NCI-H1694 treated with DMSO at 0.1 percent for 48 hours (cell line): ENCODE results near the gene CAMK4.
"Not testable (repeated sequence)": the region's sequence is repeated elsewhere in the genome, so short reads cannot be mapped to it uniquely, and the experiment has no call there.

ENCODE experiments used
- DNase-seq: peaks from one replicate; lab custom pipeline; 2025; lab: John Stamatoyannopoulos, UW

CAMK4 gene

DNA sequence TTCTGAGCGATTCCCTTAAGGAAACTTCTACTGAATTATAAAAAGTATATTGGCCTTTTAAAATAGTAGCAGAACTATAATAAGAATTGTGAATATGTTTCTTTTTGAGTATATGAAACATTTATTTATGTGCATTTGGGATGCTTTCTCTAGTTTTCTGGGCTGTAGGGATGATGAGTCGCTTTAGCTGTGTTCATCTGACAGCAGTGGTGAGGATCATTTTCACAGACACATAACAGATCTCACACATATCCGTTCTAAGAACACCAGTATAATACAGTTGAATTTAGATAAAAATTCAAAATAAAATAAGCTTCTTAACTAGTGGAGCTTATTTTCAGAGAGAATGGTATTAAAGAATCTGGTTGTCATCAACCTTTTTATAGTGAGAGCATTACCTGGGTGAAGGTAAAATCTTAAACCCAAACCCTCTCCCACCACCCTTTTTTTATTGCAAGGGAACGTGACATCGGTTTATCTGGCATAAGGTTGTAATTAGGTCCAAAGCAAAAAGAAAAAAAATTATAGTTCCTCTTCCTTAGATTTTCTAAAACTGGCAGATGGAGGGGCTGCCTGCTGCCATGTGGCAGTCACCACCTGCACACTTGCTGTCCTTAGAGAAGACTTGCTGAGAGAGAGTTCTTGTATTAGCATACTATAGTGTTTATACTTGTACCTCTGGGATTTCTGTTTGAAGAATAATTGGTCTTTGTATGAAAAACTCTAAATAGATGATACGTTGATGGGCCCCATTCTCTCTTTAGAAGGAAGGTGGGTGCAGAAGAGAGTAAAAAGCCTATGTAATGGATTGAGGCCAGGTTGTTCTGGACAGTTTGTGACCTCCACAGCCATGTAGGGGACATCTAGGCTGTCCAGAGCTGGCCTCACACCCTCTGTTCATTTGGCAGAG is 86.8 kb downstream of the CAMK4 start:
- DNase-seq = peak; percentile 54

DNA sequence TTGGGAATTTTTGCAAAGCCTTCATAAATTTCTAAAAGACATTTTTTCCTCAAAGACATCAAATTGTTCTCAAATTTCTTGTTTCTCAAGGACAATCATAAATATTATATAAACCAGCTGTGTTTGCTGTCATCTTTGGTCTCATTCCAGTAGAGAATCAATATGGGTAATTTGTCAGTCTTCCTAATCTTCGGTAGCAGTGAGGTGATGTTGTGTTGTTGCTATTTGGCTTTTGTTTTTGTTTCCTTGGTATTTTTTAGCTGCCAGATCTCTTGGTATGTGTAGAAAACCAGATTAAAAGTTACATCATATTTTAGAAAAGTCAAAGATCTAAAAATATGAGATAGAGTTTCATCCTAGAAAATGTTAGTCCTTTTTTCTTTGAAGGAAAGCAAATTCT is 87.5 kb downstream of the CAMK4 start:
- no peak for DNase-seq

DNA sequence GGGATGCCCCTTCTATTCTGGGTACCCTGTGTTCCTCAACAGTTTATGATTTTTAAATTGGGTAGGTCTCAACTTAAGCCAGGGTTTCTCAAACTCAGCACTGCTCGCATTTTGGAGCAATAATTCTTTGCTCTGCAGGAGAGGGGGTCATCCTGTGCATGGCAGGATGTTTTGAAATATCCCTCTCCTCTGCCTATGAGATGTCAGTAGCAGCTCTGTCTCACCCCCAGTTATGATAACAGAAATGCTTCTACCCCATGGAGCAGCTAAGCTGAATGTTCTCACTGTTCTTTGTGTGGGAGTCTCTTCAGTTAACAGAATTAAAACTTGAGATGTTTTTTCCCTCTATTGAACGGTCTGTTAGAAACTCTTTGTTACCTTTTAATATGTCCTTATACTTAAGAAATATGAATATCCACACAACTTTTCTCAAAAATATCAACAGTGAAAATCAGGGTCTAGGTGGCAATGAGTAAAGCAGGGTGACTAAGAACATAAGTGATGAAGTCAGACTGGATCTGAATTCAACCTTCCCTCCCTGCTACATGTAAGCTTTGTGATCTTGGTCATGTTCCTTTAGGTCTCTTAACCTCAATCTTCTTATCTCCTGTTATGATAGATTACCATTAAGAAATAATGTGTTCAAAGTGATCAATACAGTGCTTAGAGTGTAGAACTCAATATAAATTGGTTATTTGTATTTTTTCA is 89.0 kb downstream of the CAMK4 start:
- DNase-seq = no peak

DNA sequence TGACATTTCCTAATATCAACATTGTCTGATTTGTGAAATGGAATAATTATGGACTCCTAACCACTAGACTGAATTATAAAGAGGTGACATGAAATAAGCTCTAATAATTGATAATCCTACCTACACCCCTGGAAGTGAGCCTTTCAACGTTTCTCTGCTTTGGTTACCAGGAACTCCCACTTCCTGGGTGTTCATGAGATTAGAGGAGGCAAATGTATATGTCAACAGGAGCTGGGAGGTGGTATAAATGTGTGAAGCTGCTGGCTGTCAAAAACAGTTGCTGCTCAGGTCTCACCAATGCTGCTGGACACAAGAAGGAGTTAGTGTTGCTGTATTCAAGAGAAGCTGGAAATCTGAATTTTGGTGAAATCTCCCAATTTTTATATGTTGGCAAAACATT is 96.8 kb downstream of the CAMK4 start:
- no peak for DNase-seq

DNA sequence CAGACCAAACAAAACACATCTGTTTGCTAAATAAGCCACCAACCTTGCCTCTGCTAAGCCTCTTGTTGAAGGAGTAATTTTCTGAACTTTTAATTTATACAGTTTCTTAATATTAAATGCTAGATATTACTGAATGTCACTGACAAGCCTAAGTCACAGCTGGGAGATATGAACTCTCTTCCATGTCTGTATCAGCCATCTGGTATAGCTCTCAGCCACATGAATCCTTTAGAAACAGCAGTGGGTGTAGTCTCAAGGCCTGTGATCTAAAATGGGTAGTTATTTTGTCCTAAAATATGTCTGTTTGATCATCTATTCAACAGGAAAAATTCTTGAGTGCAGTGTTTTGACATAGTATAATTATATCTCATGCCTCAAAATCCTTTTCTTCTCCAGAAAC is 97.2 kb downstream of the CAMK4 start:
- DNase-seq = no peak

DNA sequence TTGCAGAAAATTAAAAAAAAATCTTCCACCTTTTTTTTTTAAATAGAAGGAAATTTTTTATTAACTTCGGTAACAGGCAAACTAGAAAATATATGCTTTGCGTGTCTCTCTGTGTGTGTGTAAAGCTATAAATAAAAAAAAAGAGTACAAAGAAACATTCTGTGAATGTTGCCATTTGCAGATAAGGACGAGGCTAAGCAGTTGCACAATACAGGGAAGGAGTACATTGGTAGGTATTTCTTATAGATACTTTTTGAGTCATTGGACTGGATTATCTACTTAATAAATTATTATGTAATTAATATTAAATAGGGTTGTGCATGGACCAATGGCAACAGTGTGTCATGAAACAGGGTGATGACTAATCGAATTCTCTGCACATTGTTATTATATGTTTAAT is 102.4 kb downstream of the CAMK4 start:
- no peak for DNase-seq

DNA sequence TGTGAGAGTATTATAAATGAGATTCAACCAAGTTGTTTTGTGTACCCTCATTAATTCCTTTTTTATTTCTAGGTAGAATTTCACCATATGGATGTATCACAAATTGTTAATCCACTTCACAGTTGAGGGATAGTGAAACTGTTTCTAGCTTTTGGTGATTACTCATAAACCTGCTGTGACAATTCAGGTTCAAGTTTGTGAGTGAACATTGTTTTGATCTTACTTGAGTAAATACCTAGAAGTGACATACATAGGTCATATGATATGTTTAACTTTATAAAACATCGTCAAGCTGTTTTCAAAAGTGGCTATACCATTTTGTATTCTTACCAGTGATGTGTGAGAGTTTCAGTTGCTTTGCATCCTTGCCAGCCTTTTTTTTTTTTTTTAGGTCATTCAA is 112.9 kb downstream of the CAMK4 start:
- no peak for DNase-seq

DNA sequence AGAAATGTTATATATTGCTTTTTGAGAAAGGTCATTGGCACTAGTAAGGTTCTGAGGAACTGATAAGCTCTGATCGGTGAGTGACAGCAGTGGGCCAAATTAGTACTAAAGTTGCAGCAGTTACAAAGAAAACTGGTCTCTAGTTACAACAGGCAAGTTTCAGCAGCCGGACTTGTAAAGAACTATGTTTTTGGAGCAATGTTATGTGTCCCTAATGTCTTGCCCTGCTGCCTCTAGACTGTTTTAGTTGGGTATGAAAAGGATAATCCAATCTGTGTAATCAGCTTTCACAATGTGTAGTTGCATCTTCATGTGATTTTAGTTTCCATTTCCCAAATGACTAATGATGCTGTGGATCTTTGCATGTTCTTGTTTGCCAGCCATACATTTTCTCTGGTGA is 113.5 kb downstream of the CAMK4 start:
- no peak for DNase-seq

DNA sequence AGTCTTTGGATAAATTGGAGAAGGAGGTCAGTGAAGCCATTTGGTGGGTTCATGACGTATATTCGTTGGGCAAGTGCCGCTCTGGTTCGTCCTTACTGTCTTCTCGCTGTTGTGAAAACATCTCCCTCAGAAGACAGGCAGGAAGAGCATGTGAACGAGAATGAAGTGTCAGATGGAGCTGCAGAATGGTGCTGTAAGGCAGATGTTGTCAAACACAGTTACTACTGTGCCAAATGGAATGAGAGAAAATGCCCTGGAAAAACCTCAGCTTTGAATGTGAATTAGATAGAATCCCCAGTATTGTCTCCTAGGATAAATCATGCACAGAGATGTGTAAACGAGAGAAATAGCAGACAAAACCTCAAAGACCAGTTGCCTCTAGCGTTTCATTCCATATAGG is 121.5 kb downstream of the CAMK4 start:
- peak; percentile 64 for DNase-seq

DNA sequence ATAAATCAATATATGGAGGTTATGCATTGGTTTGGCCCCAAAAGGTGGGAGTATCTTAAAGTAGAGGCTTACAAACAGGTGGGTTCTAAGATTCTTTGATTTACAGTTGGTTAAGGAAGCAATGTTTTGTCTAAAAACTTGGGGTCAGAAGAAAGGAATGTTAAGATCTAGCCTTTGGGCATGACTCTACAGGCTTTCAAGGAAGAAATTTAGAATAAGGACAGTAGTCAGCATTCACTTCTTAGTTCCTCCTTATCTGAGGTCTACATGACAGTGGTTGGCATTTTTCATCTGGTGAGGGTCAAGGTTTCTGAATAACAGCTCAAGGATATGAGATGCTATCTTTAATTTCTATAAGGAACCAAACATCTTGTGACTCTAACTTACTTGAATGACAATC is 122.8 kb downstream of the CAMK4 start:
- no peak for DNase-seq

DNA sequence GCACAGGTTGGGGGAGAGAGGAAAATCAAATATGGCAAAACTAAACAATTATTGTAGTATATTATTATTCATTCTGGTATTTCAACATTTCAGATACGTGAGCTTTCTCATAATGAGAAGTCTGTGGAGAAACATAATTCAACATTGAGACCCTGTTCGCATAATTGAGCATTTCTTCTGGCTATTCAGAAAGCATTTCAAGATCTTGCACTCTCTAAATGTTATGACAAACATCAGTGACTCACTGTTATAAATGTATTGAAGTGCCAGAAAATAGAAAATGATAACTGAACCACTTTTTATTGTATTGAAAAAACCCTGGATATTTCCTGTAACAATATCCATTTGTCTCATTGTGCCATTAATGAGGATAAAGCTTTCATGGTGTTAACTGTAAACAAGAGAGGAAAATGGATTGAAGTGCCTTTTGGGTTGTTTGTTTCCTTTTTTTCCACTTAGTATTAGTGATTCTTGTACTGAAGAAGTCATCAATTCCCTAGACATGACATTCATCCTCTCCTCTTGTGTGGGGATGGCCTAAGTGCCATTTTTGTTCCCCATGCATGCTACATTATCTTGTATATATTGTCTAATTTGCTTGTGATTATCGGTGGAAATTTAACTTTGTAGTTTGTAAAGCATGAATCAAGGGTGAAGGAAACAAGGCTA is 124.6 kb downstream of the CAMK4 start:
- no peak for DNase-seq

DNA sequence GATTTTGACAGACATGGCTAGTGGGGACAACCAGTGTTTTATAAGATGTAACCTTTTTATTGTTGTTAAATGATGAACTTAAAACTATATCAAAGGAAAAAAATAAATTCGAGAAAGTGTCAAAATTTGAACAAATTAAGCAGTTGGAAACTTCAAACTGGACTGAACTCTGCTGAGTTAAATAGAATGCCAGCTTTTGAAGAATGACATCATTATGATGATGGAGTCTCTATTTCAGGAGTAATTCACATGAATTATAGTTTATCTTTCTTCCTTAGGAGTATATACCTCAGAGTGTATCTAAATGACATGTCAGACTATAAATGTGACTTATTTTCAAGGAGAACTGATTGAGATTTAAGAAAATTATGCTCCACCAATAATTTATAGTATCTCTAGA is 125.2 kb downstream of the CAMK4 start:
- DNase-seq = no peak

DNA sequence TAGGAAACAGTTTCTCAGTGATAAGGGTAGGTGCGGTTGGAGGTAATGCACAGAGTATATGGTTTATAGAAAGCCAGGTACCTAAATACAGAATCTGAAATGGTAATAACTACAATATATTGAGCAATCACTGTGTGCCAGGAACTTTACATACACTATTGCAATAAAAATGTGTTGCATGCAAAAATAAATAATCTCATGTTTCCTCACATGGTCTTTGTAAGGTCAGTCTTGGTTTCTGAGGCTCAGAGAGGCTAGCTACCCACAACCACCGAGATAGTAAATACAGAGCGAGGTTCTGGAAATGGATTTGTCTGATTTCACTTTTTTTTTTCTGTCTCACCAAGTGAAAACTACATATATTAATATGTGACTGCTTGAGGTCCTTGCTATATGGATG is 128.9 kb downstream of the CAMK4 start:
- no peak for DNase-seq

DNA sequence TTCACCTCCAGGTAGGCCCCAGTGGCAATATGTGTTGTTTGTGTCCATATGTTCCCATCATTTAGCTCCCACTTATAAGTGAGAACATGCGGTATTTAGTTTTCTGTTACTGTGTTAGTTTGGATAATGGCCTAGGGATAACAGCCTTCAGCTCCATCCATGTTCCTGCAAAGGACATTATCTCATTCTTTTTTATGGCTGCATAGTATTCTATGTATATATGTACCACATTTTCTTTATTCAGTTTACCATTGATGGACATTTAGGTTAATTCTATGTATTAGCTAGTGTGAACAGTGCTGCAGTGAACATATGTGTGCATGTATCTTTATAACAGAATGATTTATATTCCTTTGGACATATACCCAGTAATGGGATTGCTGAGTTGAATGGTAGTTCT is 134.5 kb downstream of the CAMK4 start:
- not testable (repeated sequence) for DNase-seq

DNA sequence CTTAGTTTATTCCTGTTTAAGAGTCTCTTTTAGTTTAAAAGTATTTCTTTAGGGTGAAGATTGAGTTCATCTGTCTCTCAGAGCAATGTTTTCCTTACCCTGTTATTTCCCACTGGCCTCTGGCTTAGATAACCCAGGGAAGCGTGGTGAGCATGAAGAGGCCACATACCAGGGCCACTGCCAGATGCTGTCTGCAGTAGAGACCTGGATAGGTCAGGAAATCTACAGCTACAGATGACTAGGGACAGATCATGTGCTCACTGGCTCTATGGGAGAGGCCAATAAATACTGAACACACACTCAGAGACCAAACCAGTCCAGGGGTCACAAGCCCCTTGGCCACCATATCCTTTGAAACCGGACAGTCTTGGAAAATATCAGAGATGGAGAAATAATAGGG is 136.0 kb downstream of the CAMK4 start:
- no peak for DNase-seq

DNA sequence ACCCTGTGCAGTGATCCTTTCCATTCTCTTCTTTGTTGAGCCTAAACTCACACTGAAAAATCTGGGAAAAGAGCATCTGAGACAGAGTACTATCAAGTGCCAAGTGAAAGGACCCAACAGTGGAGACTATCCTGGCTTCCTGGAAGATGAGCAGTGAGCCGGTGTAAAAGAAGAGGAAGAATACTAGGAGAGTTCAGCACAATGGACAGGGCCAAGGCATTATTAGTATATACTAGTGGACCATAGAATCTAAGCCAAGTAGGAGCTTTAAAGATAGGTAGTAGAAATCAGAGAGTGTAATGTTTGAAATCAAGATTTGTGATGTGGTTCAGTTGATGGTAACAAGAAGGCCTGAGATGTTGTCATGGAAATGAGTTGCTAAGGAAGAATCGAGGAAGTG is 140.8 kb downstream of the CAMK4 start:
- DNase-seq = no peak

DNA sequence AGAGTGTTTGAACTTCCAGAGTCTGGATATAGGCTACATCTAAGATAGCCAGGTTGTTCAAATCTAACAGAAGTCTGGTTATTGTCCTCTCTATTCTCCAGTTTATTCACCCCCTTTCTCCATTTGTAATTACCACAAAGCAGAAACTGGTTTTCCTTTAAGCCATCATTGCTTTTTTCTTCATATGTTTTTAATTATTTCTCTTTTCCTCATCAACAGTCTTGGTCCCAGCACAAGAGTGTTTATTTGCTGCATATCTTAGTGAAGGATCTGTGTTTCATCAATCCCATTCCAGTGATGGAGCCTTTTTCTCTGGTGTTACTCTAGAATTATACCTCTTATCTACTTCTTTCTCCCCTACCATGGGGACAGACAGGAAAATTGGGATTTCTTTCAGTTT is 142.2 kb downstream of the CAMK4 start:
- no peak for DNase-seq

DNA sequence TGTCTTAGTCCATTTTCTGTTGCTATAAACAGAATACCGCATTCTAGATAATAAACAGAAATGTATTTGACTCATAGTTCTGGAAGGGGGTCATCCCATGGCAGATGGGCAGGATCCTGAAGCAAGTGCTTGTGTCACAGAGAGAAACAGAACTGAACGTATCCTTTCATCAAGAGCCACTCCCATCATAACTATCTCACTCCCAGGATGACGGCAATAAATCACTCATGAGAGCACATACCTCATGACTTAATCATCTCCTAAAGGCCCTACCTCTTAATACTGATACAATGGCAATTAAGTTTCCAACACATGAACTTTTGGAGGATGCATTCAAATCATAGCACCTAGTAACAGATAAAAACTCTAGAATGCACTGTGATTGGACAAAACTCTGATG is 142.9 kb downstream of the CAMK4 start:
- DNase-seq = no peak

DNA sequence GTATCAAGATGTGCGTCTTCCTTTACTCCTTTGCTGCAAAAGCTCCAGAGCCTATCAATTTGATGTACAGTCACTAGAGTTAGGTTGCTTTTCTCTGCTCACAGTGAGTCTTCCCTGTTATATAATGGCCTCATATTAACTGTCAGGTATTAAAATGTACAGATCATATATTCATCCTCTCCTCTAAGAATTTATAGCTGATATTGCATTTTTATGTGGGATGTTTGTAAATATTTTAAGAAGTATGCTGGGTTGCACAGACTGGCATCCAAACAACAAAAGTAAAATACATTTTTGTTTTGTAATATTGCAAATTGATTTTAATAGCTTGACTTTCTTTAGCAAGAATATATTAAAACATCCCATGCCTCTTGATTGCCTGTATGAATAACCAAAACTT is 148.6 kb downstream of the CAMK4 start:
- DNase-seq = no peak

DNA sequence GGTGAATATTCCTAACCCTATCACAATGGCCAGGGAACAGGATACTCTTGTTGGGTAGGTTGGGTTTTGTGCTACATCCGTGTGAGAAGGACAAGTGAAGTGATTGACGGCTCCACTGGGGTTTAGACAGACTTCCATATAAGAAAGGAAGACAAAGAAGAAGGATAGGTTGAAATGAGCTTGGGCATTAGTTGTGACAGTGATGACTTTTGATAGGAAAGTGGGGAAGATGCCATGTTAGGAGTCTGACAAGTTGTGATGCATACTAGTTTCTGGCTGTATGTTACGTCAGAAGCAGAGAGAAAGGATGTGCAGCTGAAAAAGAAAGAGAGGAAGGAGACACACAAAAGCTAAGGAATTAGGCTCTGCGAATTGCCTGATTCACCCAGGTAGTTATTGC is 150.2 kb downstream of the CAMK4 start:
- DNase-seq = no peak

DNA sequence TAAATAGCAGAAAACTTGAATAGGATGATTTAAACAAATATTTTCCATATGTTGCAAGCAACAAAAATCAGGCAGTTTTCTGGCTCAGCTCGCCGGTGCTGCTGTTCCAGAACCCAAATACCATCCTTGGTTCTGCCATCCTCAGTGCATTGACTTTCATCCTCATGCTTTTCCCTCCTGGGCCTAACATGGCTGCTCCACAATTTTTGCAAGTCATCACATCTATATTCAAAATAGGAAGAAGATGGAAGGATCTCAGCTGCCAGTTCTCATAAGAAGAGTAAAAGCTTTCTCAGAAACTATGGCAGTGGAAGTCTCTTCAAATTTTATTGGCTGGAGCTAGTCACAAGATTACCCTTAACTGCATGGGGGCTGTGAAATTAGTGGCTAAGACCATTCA is 151.5 kb downstream of the CAMK4 start:
- no peak for DNase-seq

DNA sequence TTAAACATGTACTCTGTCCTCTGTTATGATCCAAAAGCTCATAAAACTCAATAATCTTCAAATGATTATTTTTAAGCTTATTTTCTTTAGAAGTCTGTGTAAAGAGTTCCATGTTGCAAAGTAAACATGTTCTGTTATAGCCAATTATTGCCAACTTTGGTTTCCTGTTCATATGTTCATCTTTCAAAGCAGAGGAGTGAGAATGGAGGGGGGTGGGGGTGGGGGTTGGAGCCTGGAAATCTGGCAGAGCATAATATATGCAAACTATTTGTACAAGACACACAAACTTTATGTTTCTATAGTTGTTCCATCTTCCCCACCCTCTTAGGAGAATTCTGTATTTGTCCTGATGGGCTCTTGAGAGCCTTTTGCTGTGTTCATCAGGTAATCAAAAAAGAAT is 153.1 kb downstream of the CAMK4 start:
- no peak for DNase-seq

DNA sequence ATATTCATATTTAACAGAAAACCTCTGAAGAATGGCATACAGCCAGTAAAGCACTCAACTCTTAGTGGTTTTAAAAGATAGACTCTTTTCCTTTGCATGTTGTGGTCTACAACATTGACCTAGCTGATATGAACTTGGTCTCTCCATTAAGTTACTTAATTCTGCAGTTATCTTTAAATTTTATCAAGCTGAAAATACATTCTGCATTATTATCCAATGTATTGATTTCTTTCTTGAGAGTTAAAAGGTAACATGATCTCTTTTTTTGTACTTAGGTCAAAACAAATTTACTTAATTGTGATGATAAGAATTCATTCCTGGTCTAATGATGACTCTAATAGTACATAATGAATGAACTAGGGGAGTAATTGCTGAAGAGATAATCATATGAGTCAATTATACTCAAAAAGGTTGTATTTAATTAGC is 155.2 kb downstream of the CAMK4 start:
- DNase-seq = no peak
